Endothelial cell of hepatic sinusoid (primary cell): ENCODE measurements around the gene OOSP4A.

Experiments
- in situ Hi-C: cut with HindIII; loops from 2 replicates; pipeline ENCODE4 v1.10.0; 2017; ENCODE audit warnings: low sequenced_read_pairs

The OOSP4A gene

DNA sequence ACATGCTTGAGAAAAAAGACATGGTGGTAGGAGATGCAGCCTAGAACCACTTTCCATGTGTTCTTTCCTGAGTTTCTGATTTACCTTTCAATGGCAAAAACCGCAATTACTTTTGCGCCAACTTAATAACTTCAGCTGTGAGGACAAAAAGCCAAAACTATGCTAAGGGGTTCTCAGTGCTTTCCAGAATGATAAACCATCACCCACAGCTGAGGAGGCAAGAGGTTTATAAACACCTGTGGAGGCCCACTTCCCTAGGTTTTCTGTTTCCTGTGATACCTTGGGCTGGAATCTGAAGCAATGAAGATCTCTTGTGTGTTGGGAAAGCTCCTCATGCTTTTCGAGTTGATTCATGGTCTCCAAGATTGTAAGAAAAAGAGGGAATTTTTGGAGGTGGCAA, at the start of gene OOSP4A:
Gene OOSP4A, plus strand, starts transcription at position 301 of the 400 bp plus-strand sequence. Its CDS starts 0 bp downstream, at position 301.
- in situ Hi-C loops: no loop called here

- in situ Hi-C loops: no loop called here
Observed at GRCh38 chr11:59918480-59918879, 45.4 kb upstream of the OOSP4A start.

- in situ Hi-C loops: no loop called here
Observed at GRCh38 chr11:59918987-59919589, 44.7 kb upstream of the OOSP4A start.

DNA sequence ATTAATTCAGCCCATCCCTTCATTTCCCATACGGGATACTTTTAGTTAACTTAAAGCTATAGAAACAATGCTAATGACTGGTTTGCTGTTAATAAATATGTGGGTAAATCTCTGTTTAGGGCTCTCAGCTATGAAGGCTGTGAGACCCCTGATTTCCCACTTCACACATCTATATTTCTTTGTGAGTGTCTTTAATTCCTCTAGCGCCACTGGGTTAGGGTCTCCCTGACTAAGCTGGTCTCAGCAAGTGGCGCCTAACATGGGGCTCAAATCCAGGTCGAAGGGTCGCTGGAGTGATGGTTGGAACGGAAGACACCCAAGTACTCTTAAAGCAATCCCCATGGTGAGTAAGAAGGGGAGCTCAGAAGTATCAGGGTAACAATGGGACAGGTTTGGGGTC, 40.0 kb upstream of the OOSP4A start:
- in situ Hi-C loops: no loop called here

GRCh38 chr11:59931688-59932087, 32.1 kb upstream of the OOSP4A start:
- in situ Hi-C loops: no loop called here

DNA sequence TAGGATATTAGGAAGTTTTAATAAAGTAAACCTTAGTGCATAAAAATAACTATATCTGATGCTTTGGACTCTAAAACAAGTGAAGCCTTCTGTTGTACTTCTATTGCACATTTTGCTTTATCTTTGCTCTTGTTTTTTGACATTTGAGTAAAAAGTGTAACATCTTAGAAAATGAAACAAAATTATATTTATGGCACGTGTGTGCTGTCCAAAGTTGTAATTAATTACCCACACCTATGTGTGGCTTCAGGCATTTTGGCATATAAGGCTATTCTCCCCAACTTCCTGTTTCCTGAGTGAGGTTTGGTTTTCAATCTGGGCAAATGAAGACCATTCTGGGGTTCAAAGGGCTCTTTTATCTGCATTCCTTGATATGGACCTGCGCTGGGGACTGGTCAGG, 25.7 kb upstream of the OOSP4A start, which contains the start of gene OOSP1:
Gene OOSP1, plus strand, starts transcription at position 301 of the 400 bp plus-strand sequence. Its CDS starts 23 bp downstream, at position 324.
- in situ Hi-C loops: no loop called here

GRCh38 chr11:59938718-59939117, 25.1 kb upstream of the OOSP4A start:
- in situ Hi-C loops: no loop called here

- in situ Hi-C loops: no loop called here
Observed at GRCh38 chr11:59939482-59939881, 24.4 kb upstream of the OOSP4A start.

- in situ Hi-C loops: no loop called here
Observed at GRCh38 chr11:59941091-59941490, 22.7 kb upstream of the OOSP4A start.

- in situ Hi-C loops: no loop called here
Observed at GRCh38 chr11:59943997-59944714, 19.7 kb upstream of the OOSP4A start.

GRCh38 chr11:59944720-59945119, 19.1 kb upstream of the OOSP4A start:
- in situ Hi-C loops: no loop called here

DNA sequence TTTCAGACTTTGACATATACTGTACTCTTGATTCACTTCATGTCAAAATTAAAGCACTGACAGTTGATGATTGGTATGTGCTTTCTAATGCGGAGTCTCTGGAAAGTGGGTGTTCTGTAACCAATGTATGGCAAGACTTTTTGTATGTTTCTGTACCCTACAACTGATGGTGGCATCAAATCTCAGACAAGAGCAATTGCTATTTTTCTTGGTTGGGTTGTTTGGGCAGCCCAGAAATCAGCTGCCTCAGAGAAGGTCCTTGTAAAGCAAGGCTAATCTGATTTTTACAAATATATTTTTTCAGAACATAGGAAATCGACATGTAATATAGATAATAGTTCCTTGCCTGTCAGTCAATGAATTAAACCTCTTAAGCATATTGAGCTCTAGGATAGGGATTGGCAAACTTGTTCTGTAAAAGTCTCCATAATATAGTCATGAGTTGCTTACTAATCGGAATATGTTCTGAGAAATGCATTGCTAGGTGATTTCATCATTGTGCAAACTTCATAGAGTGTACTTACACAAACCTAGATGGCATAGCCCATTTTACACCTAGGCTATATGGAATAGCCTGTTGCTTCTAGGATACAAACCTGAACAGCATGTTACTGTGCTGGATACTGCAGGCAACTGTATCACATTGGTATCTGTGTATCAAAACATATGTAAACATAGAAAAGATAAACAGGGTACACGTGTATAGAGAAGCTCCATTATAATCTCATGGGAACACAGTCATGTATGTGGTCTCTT, 10.2 kb upstream of the OOSP4A start:
- in situ Hi-C loops: no loop called here

DNA sequence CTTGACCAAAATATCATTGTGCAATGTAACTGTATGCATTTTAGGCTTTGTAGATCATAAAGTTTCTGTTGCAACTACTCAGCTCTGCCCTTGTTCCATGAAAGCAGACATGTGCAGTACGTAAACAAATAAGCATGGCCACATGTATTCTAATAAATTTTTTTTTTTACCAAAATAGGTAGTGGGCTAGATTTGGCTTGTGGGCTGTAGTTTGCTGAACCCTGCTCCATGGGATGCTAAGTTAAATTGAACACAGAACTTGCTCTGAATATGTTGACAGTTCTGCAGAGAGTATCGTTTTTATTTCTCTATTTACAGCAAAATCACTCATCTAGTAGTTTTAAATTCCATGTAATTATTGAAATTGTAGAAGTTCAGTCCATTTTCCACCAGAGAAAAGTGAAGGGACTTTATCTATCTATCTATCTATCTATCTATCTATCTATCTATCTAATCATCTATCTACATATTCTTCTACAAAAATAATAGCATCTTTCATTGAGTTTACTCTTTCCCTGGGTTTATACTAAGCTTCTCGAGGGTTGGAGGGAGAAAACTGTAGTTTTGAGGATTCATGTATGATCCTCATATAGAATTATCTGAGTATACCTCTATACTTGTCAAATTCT, 9.5 kb upstream of the OOSP4A start:
- in situ Hi-C loops: no loop called here

DNA sequence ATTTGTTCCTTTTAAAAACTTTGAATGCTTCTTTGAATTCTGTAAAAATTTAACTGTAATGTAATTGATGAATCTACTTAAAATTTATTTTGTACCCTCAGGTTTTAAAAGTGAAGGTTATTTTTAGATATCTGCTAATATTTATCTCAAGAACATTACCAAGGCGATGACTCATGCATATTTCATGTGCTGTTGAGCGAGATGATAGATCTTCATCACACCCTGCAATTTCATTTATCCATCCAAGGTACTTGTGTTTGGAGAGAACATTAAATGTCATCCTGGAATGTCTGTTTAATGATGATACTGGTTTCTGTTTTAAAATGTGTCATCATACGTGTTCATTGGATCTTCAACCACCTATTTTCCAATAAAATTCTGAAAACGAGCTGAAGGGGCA, 6.7 kb upstream of the OOSP4A start:
- in situ Hi-C loops: no loop called here

DNA sequence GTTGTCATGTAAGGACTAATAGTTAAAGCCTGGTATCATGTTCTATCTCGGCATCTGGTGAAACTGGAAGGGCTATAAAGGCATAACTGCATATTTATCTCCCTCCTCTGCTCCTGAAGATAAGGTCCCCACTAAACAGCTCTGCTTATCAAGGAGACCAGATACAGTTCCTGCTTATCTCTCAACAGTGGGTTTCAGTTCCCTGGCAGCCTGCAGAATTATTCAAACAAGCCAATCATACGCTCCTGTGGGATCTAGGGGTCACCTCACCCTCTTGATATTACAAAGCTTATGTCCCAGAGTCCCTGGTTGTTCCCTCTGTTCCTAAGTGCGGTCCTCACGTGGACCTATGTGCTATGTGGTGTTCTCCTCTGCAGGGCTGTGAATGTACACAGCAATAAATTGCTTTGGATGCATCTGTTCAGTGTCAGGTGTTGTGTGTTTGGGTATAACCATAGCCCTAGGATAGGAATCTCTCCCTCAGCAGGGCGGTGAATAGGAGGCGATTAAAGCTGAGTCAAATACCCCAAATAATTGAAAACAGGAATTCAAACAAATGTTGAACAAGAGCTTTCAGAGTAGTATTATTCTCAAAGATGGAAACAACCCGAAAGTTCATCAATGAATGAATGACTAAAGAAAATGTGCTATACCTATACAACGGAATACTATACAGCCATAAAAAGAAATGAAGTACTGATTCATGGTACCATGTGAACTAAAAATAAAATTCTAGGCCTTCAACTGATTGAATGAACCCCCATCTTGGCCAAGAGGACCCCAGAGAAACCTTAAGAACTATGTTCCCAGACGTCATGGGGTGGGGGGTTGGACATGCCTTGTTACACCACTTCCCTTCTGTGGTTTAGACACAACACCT, 3.1 kb upstream of the OOSP4A start:
- in situ Hi-C loops: no loop called here

- in situ Hi-C loops: no loop called here
Observed at GRCh38 chr11:59962107-59962482, 1.7 kb upstream of the OOSP4A start.

DNA sequence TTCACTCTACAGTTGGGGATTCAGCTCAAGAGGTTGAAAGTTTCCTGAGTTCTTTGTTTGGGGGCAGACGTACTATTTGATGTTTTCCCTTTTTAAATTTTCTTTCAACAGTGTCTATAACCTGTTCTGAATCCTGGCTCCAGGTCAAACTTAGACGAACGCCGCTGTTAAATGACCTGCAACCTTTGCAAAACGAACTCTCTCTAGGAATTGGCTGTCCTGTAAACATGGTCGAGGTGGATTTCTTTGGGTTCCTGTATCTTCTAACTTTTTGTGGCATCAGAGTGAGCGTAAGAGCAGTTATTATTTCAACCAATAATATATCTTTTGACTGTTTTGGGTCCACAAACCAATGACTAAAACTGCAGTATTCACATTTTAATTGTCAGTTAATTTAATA, 1.6 kb downstream of the OOSP4A start:
- in situ Hi-C loops: no loop called here

DNA sequence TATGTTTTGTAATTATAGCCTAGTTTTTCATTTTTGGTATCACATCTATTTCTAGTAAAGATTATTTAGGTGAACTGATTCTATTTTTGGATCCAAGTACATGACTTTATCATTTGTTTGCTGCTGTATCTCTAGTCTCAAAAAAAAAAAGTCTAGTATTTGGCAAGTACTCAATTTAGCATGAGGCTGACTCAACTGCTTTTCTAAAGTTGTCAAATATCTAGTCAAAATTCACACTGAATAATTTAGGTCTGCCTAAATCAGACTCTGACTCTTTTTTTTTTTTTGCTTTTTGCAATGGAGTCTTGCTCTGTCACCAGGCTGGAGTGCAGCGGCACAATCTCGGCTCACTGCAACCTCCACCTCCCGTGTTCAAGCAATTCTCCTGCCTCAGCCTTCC, 2.4 kb downstream of the OOSP4A start:
- in situ Hi-C loops: no loop called here

GRCh38 chr11:59967677-59968394, 4.0 kb downstream of the OOSP4A start:
- in situ Hi-C loops: no loop called here

GRCh38 chr11:59968395-59968783, 4.6 kb downstream of the OOSP4A start:
- in situ Hi-C loops: no loop called here
